Measurements from ENCODE around the gene NYAP2.

Gene NYAP2

GRCh38 chr2:225536036-225536435 is 136.5 kb downstream of the NYAP2 start:
- H3K4me3 ChIP-seq (ENCODE audit: insufficient read length, low read depth): no peak overlapping the region
- no peak overlapping the region for H3K9ac ChIP-seq (ENCODE audit: insufficient read length, low read depth)
- H3K4me1 ChIP-seq (ENCODE audit: insufficient read depth, insufficient read length): no peaks in the 10 kb centered on the region
- DNase-seq (ENCODE audit: low read depth, low spot score): no peak
- no peaks in the 10 kb centered on the region for H3K27me3 ChIP-seq (ENCODE audit: insufficient read depth, insufficient read length)
- no peaks in the 10 kb centered on the region for H3K9me3 ChIP-seq (ENCODE audit: insufficient read depth, low read length)
- H3K36me3 ChIP-seq (ENCODE audit: insufficient read depth, insufficient read length, low read length): no peaks in the 10 kb centered on the region
- no peak for TF ChIP-seq ZNF274 (IDR thresholded peaks at IDR 0.05; ENCODE audit: low read depth, low read length)
- no peak for TF ChIP-seq YY1 (IDR thresholded peaks at IDR 0.05; ENCODE audit: insufficient read depth, insufficient read length)
- no peak for TF ChIP-seq SUZ12 (IDR thresholded peaks at IDR 0.05; ENCODE audit: extremely low read depth, insufficient read depth, insufficient read length)

- DNase-seq (ENCODE audit: low read depth, low spot score): no peak
- H3K4me1 ChIP-seq (ENCODE audit: insufficient read depth, insufficient read length): no peaks in the 10 kb centered on the region
- H3K9me3 ChIP-seq (ENCODE audit: insufficient read depth, low read length): no peaks in the 10 kb centered on the region
- no peaks in the 10 kb centered on the region for H3K27me3 ChIP-seq (ENCODE audit: insufficient read depth, insufficient read length)
- H3K36me3 ChIP-seq (ENCODE audit: insufficient read depth, insufficient read length, low read length): no peaks in the 10 kb centered on the region
- H3K4me3 ChIP-seq (ENCODE audit: insufficient read length, low read depth): no peak overlapping the region
- TF ChIP-seq YY1 (IDR thresholded peaks at IDR 0.05; ENCODE audit: insufficient read depth, insufficient read length) (no peak), SUZ12 (IDR thresholded peaks at IDR 0.05; ENCODE audit: extremely low read depth, insufficient read depth, insufficient read length) (no peak), ZNF274 (IDR thresholded peaks at IDR 0.05; ENCODE audit: low read depth, low read length) (no peak)
- H3K9ac ChIP-seq (ENCODE audit: insufficient read length, low read depth): no peak overlapping the region
Observed at GRCh38 chr2:225543626-225544025, 144.1 kb downstream of the NYAP2 start.

GRCh38 chr2:225556461-225556860 is 157.0 kb downstream of the NYAP2 start:
- H3K9me3 ChIP-seq (ENCODE audit: insufficient read depth, low read length): no peaks in the 10 kb centered on the region
- no peak for DNase-seq (ENCODE audit: low read depth, low spot score)
- no peak overlapping the region for H3K9ac ChIP-seq (ENCODE audit: insufficient read length, low read depth)
- H3K36me3 ChIP-seq (ENCODE audit: insufficient read depth, insufficient read length, low read length): no peaks in the 10 kb centered on the region
- H3K4me1 ChIP-seq (ENCODE audit: insufficient read depth, insufficient read length): no peaks in the 10 kb centered on the region
- no peak for TF ChIP-seq YY1 (IDR thresholded peaks at IDR 0.05; ENCODE audit: insufficient read depth, insufficient read length)
- TF ChIP-seq SUZ12 (IDR thresholded peaks at IDR 0.05; ENCODE audit: extremely low read depth, insufficient read depth, insufficient read length): no peak
- TF ChIP-seq ZNF274 (IDR thresholded peaks at IDR 0.05; ENCODE audit: low read depth, low read length): no peak
- no peak overlapping the region for H3K4me3 ChIP-seq (ENCODE audit: insufficient read length, low read depth)
- H3K27me3 ChIP-seq (ENCODE audit: insufficient read depth, insufficient read length): no peaks in the 10 kb centered on the region

GRCh38 chr2:225558399-225559071 is 159.0 kb downstream of the NYAP2 start:
- H3K9me3 ChIP-seq (ENCODE audit: insufficient read depth, low read length): no peaks in the 10 kb centered on the region
- H3K36me3 ChIP-seq (ENCODE audit: insufficient read depth, insufficient read length, low read length): no peaks in the 10 kb centered on the region
- no peak for DNase-seq (ENCODE audit: low read depth, low spot score)
- no peaks in the 10 kb centered on the region for H3K27me3 ChIP-seq (ENCODE audit: insufficient read depth, insufficient read length)
- TF ChIP-seq YY1 (IDR thresholded peaks at IDR 0.05; ENCODE audit: insufficient read depth, insufficient read length) (no peak), ZNF274 (IDR thresholded peaks at IDR 0.05; ENCODE audit: low read depth, low read length) (no peak), SUZ12 (IDR thresholded peaks at IDR 0.05; ENCODE audit: extremely low read depth, insufficient read depth, insufficient read length) (no peak)
- no peak overlapping the region for H3K9ac ChIP-seq (ENCODE audit: insufficient read length, low read depth)
- no peak overlapping the region for H3K4me3 ChIP-seq (ENCODE audit: insufficient read length, low read depth)
- no peaks in the 10 kb centered on the region for H3K4me1 ChIP-seq (ENCODE audit: insufficient read depth, insufficient read length)

GRCh38 chr2:225559072-225559415 is 159.5 kb downstream of the NYAP2 start:
- DNase-seq (ENCODE audit: low read depth, low spot score): no peak
- H3K4me3 ChIP-seq (ENCODE audit: insufficient read length, low read depth): no peak overlapping the region
- no peaks in the 10 kb centered on the region for H3K4me1 ChIP-seq (ENCODE audit: insufficient read depth, insufficient read length)
- H3K36me3 ChIP-seq (ENCODE audit: insufficient read depth, insufficient read length, low read length): no peaks in the 10 kb centered on the region
- TF ChIP-seq ZNF274 (IDR thresholded peaks at IDR 0.05; ENCODE audit: low read depth, low read length): no peak
- TF ChIP-seq SUZ12 (IDR thresholded peaks at IDR 0.05; ENCODE audit: extremely low read depth, insufficient read depth, insufficient read length): no peak
- no peak for TF ChIP-seq YY1 (IDR thresholded peaks at IDR 0.05; ENCODE audit: insufficient read depth, insufficient read length)
- no peak overlapping the region for H3K9ac ChIP-seq (ENCODE audit: insufficient read length, low read depth)
- H3K9me3 ChIP-seq (ENCODE audit: insufficient read depth, low read length): no peaks in the 10 kb centered on the region
- H3K27me3 ChIP-seq (ENCODE audit: insufficient read depth, insufficient read length): no peaks in the 10 kb centered on the region

- no peaks in the 10 kb centered on the region for H3K27me3 ChIP-seq (ENCODE audit: insufficient read depth, insufficient read length)
- peaks cover 15% of the 10 kb centered on the region; the same call in 1 of the 2 replicates for H3K9me3 ChIP-seq (ENCODE audit: insufficient read depth, low read length)
- no peaks in the 10 kb centered on the region for H3K36me3 ChIP-seq (ENCODE audit: insufficient read depth, insufficient read length, low read length)
- no peaks in the 10 kb centered on the region for H3K4me1 ChIP-seq (ENCODE audit: insufficient read depth, insufficient read length)
- DNase-seq (ENCODE audit: low read depth, low spot score): no peak
- TF ChIP-seq ZNF274 (IDR thresholded peaks at IDR 0.05; ENCODE audit: low read depth, low read length) (no peak), YY1 (IDR thresholded peaks at IDR 0.05; ENCODE audit: insufficient read depth, insufficient read length) (no peak), SUZ12 (IDR thresholded peaks at IDR 0.05; ENCODE audit: extremely low read depth, insufficient read depth, insufficient read length) (no peak)
- no peak overlapping the region for H3K4me3 ChIP-seq (ENCODE audit: insufficient read length, low read depth)
- H3K9ac ChIP-seq (ENCODE audit: insufficient read length, low read depth): no peak overlapping the region
Observed at GRCh38 chr2:225566798-225567197, 167.3 kb downstream of the NYAP2 start.

- Histone ChIP-seq H3K36me3 (ENCODE audit: insufficient read depth, insufficient read length, low read length) (no peaks in the 10 kb centered on the region), H3K27me3 (ENCODE audit: insufficient read depth, insufficient read length) (no peaks in the 10 kb centered on the region), H3K4me1 (ENCODE audit: insufficient read depth, insufficient read length) (no peaks in the 10 kb centered on the region), H3K9ac (ENCODE audit: insufficient read length, low read depth) (no peak overlapping the region), H3K9me3 (ENCODE audit: insufficient read depth, low read length) (peaks cover 25% of the 10 kb centered on the region; the same call in 1 of the 2 replicates), H3K4me3 (ENCODE audit: insufficient read length, low read depth) (no peak overlapping the region)
- no peak for DNase-seq (ENCODE audit: low read depth, low spot score)
- TF ChIP-seq SUZ12 (IDR thresholded peaks at IDR 0.05; ENCODE audit: extremely low read depth, insufficient read depth, insufficient read length) (no peak), YY1 (IDR thresholded peaks at IDR 0.05; ENCODE audit: insufficient read depth, insufficient read length) (no peak), ZNF274 (IDR thresholded peaks at IDR 0.05; ENCODE audit: low read depth, low read length) (no peak)
Observed at GRCh38 chr2:225569995-225570394, 170.5 kb downstream of the NYAP2 start.

Data from NT2/D1 (cell line).